Measurements from ENCODE around the gene NBPF3. TPM values are rescaled to one million over a fixed set of nuclear protein-coding genes. Genes with fewer than 3 reads are reported as not detected.
"Not testable (repeated sequence)": the region's sequence is repeated elsewhere in the genome, so short reads cannot be mapped to it uniquely, and the experiment has no call there.

The NBPF3 gene, protein sequence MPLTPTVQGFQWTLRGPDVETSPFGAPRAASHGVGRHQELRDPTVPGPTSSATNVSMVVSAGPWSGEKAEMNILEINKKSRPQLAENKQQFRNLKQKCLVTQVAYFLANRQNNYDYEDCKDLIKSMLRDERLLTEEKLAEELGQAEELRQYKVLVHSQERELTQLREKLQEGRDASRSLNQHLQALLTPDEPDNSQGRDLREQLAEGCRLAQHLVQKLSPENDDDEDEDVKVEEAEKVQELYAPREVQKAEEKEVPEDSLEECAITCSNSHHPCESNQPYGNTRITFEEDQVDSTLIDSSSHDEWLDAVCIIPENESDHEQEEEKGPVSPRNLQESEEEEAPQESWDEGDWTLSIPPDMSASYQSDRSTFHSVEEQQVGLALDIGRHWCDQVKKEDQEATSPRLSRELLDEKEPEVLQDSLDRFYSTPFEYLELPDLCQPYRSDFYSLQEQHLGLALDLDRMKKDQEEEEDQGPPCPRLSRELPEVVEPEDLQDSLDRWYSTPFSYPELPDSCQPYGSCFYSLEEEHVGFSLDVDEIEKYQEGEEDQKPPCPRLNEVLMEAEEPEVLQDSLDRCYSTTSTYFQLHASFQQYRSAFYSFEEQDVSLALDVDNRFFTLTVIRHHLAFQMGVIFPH
- 1 to 10 TPM; 3.4 to 7.9 (median 6.4) TPM for total RNA-seq
- long read RNA-seq, donor 1, partial matches to known transcripts, result 0 of 2 reads
- long read RNA-seq, donor 1, other reads (novel, unspliced or antisense), result 2 of 2 reads
- long read RNA-seq, donor 2, result 0 reads

DNA sequence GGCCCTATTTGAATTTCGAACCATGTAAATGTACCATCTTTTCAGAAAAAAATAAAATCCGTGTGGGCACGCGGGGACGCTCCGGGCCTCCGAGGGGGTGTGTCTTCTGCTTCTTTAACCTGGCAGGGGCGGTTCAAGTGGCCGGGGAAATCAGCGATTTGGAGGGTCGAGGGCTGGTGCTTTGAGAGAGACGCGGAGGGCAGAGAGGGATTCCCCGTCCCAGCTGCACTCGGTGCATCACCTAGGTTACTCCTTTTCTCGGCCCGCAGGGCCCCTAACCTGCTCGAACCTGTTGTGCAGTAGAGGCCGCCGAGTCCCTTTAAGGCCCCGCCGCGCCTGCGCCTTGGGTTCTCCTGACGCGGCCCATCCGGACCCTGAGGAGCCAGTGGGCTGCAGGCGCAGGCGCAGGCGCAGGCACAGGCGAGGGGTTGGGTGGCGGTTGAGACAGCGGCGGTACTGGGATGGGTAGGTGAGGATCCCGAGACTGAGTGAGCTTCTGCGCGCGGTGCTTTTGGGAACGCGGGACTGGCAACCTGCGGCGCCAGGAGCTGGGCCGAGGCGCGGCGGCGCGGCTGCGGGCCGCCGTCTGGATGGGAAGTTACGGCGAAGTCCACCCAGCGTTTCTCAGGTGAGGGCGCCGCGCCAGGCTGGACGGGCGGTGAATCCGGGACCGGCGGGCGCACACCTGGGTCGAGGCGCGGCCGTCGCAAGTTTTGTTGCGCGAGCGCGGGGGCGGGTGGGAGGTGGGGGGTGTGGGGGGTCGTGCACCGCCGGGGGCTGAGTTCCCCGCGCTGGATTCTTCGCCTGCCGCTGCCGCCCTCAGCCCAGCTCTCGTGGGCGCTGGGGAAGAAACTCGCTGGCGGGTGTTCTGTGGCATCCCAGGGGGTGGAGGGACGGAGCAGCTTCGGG is at the start of gene NBPF3:
NBPF3 (plus strand) TSS at position 417 of the 909 bp plus-strand sequence. CDS start 4,950 bp downstream, outside the sequence.
- DNase-seq (peak; percentile 78 to 93 (median 88)), ATAC-seq (peak; percentile 97)
- Histone ChIP-seq H3K9me3 (no peaks in the 10 kb centered on the region), H3K4me1 (ENCODE audit: low read depth) (no peaks in the 10 kb centered on the region), H3K4me3 (peak within 1 kb of the TSS; percentile 22), H3K36me3 (ENCODE audit: low read depth) (no peaks in the 10 kb centered on the region)
- intact Hi-C loops (cut with DNase I, micrococcal nuclease), result no loop called here
- TF ChIP-seq, protein P1, sequence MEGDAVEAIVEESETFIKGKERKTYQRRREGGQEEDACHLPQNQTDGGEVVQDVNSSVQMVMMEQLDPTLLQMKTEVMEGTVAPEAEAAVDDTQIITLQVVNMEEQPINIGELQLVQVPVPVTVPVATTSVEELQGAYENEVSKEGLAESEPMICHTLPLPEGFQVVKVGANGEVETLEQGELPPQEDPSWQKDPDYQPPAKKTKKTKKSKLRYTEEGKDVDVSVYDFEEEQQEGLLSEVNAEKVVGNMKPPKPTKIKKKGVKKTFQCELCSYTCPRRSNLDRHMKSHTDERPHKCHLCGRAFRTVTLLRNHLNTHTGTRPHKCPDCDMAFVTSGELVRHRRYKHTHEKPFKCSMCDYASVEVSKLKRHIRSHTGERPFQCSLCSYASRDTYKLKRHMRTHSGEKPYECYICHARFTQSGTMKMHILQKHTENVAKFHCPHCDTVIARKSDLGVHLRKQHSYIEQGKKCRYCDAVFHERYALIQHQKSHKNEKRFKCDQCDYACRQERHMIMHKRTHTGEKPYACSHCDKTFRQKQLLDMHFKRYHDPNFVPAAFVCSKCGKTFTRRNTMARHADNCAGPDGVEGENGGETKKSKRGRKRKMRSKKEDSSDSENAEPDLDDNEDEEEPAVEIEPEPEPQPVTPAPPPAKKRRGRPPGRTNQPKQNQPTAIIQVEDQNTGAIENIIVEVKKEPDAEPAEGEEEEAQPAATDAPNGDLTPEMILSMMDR (IDR thresholded peaks at IDR 0.05), result no peak

DNA sequence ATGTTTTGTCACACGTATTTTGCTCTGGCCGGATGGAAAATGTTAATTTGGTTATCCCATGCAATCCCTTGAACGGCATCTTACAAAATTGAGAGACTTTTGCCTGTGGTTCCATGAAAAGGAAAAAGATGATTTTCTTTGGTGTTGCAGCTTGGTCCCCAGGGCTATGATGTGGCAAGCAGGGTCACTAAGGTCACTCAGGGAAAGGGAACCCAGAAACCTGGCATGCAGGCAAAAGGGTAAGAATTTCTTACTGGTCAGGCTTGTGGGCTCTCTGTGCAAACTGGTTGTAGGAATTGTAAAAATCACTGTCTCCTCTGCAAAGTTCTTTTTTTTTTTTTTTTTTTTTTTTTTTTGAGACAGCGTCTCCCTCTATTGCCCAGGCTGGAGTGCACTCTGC is 48.4 kb upstream of the NBPF3 start:
- no peak for ATAC-seq

DNA sequence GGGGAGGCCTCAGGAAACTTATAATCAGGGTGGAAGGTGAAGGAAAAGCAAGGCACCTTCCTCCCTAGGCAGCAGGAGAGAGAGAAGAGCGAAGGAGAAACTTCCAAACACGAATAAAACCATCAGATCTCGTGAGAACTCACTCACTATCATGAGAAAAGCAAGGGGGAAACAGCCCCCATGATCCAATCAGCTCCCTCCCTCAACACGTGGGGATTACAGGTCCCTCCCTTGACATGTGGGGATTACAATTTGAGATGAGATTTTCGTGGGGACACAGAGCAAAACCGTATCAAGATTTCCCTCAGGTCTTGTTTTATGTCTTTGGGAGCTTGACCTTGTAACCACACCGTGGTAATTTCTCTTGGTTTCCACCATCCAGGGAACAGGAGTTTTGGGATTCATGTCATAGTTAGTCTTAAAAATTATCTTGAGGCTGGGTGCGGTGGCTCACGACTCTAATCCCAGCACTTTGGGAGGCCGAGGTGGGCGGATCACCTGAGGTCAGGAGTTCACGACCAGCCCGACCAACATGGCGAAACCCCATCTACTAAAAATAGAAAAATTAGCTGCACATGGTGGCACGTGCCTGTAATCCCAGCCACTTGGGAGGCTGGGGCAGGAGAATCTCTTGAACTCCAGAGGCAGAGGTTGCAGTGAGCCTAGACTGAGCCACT is 47.2 kb upstream of the NBPF3 start:
- no peaks in the 10 kb centered on the region for H3K4me1 ChIP-seq (ENCODE audit: low read depth)
- DNase-seq (no peak), ATAC-seq (no peak)
- no peaks in the 10 kb centered on the region for H3K36me3 ChIP-seq (ENCODE audit: low read depth)
- intact Hi-C loops (cut with DNase I, micrococcal nuclease), result no loop called here
- H3K9me3 ChIP-seq, result no peaks in the 10 kb centered on the region
- TF ChIP-seq, protein P1 (IDR thresholded peaks at IDR 0.05), result no peak
- H3K4me3 ChIP-seq, result no peak overlapping the region

More for the DNA sequence above, 48.4 kb upstream of the NBPF3 start:
- intact Hi-C loops (cut with DNase I, micrococcal nuclease), result no loop called here
- no peak for DNase-seq
- TF ChIP-seq, protein P1 (IDR thresholded peaks at IDR 0.05), result no peak
- H3K4me1 ChIP-seq (ENCODE audit: low read depth), result no peaks in the 10 kb centered on the region
- no peak overlapping the region for H3K4me3 ChIP-seq
- no peaks in the 10 kb centered on the region for H3K9me3 ChIP-seq
- no peaks in the 10 kb centered on the region for H3K36me3 ChIP-seq (ENCODE audit: low read depth)

DNA sequence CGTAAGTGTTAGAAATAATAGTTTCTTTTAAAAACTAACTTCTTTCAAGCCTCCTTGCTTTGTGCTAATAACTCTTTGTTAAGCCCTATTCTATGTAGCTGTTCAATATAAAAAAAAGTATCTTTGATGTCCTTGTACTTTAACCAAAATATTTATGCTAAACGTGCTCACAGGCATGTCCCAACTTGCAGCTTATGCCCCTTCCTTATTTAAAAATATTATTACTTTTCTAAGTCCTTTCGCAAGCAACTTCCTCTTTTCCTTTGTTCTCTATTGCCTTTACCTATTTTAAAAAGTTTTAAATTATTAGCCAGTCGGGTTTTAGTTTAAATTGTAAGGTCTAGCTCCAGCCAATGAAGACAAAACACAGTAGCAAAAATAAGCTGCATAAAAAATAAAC is 43.4 kb upstream of the NBPF3 start:
- no peak for DNase-seq
- intact Hi-C loops (cut with DNase I, micrococcal nuclease), result no loop called here
- no peak for ATAC-seq
- no peaks in the 10 kb centered on the region for H3K9me3 ChIP-seq
- no peaks in the 10 kb centered on the region for H3K4me1 ChIP-seq (ENCODE audit: low read depth)
- no peak overlapping the region for H3K4me3 ChIP-seq
- no peaks in the 10 kb centered on the region for H3K36me3 ChIP-seq (ENCODE audit: low read depth)
- TF ChIP-seq, protein P1 (IDR thresholded peaks at IDR 0.05), result no peak

DNA sequence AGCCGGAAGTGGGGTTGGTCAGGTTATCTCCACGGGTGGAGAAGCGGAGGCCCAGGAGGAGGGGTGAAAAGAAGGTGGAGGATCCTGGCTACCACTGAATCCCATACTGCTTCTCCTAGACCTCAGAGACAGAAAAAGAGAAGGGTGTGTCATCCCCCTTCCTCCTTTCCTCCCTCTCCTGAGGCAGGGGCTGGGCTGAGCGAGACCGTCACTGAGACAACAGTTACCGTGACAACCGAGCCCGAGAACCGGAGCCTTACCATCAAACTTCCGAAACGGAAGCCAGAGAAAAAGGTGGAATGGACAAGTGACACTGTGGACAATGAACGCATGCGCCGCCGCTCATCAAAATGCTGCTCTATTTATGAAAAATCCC is 42.1 kb upstream of the NBPF3 start:
- TF ChIP-seq, protein P1 (IDR thresholded peaks at IDR 0.05), result no peak
- Histone ChIP-seq H3K36me3 (ENCODE audit: low read depth) (no peaks in the 10 kb centered on the region), H3K4me1 (ENCODE audit: low read depth) (no peaks in the 10 kb centered on the region), H3K9me3 (no peaks in the 10 kb centered on the region), H3K4me3 (no peak overlapping the region)
- intact Hi-C loops (cut with DNase I, micrococcal nuclease), result no loop called here
- DNase-seq, result no peak
- no peak for ATAC-seq

DNA sequence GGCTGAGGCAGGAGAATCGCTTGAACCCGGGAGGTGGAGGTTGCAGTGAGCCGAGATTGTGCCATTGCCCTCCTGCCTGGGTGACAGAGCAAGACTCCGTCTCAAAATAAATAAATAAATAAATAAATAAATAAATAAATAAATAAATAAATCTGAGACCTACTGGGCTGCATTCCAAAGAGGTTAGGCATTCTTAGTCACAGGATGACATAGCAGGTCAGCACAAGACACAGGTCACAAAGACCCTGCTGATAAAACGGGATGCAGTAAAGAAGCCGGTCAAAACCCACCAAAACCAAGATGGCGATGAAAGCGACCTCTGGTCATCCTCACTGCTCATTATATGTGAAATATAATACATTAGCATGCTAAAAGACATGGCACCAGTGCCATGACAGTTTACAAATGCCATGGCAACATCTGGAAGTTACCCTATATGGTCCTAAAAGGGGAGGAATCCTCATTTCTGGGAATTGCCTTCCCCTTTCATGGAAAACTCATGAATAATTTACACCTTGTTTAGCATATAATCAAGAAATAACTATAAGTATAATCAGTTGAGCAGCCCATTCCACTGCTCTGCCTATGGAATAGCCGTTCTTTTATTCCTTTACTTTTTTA is 38.1 kb upstream of the NBPF3 start:
- H3K9me3 ChIP-seq; DNase-seq; intact Hi-C loops (cut with DNase I, micrococcal nuclease); H3K36me3 ChIP-seq (ENCODE audit: low read depth); H3K4me1 ChIP-seq (ENCODE audit: low read depth); ATAC-seq; H3K4me3 ChIP-seq: not testable (repeated sequence)

Data from mucosa of descending colon (tissue), 3 donors.